ENCODE measurements around the gene APH1B. TPM values are rescaled to one million over a fixed set of nuclear protein-coding genes. Genes with fewer than 3 reads are reported as not detected.

The APH1B gene
- total and polyA plus RNA-seq, 2 experiments from 2014 or later = 19.9 to 29.8 TPM

DNA sequence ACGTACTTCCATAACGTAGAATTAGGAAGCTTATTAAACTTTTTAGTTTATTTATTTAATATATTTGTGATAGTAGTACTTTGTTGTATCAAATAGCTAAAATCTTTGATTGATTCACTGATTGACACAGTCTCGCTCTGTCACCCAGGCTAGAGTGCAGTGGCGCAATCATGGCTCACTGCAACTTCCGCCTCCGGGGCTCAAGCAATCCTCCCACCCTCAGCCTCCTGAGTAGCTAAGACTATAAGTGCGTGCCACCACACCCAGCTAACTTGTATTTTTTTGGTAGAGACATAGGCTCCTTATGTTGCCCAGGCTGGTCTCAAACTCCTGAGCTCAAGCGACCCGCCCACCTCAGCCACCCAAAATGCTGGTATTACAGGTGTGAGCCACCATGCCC is 5.7 kb downstream of the APH1B start:
- H3K27me3 ChIP-seq = no peaks in the 10 kb centered on the region
- H2AFZ ChIP-seq = no peak overlapping the region
- 93% methylated on average over 9 of the region's 9 CpGs for WGBS (ENCODE audit: low lambda C conversion rate, missing lambda C conversion rate)
- no peak overlapping the region for H3K4me3 ChIP-seq
- no peaks in the 10 kb centered on the region for H3K36me3 ChIP-seq (replicated peaks; ENCODE audit: insufficient read depth, low read depth)
- H3K9me2 ChIP-seq (replicated peaks; ENCODE audit: insufficient read depth) = no peaks in the 10 kb centered on the region
- H3K27ac ChIP-seq = no peak overlapping the region
- no peak for DNase-seq (ENCODE audit: low spot score)
- H4K20me1 ChIP-seq (ENCODE audit: insufficient read depth, poor library complexity, severe bottlenecking) = no peaks in the 10 kb centered on the region
- TF ChIP-seq EZH2 (IDR thresholded peaks at IDR 0.05; ENCODE audit: borderline replicate concordance) = no peak
- TF ChIP-seq, protein P1, sequence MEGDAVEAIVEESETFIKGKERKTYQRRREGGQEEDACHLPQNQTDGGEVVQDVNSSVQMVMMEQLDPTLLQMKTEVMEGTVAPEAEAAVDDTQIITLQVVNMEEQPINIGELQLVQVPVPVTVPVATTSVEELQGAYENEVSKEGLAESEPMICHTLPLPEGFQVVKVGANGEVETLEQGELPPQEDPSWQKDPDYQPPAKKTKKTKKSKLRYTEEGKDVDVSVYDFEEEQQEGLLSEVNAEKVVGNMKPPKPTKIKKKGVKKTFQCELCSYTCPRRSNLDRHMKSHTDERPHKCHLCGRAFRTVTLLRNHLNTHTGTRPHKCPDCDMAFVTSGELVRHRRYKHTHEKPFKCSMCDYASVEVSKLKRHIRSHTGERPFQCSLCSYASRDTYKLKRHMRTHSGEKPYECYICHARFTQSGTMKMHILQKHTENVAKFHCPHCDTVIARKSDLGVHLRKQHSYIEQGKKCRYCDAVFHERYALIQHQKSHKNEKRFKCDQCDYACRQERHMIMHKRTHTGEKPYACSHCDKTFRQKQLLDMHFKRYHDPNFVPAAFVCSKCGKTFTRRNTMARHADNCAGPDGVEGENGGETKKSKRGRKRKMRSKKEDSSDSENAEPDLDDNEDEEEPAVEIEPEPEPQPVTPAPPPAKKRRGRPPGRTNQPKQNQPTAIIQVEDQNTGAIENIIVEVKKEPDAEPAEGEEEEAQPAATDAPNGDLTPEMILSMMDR (IDR thresholded peaks at IDR 0.05; ENCODE audit: poor library complexity) = no peak
- TF ChIP-seq EZH2phosphoT487 (IDR thresholded peaks at IDR 0.05; ENCODE audit: low read depth, severe bottlenecking, unreplicated experiment) = no peak
- no peaks in the 10 kb centered on the region for H3K79me2 ChIP-seq
- no peaks in the 10 kb centered on the region for H3K4me1 ChIP-seq (ENCODE audit: insufficient read depth)
- no peaks in the 10 kb centered on the region for H3K9me3 ChIP-seq (ENCODE audit: low read depth)
- no peak overlapping the region for H3K4me2 ChIP-seq

DNA sequence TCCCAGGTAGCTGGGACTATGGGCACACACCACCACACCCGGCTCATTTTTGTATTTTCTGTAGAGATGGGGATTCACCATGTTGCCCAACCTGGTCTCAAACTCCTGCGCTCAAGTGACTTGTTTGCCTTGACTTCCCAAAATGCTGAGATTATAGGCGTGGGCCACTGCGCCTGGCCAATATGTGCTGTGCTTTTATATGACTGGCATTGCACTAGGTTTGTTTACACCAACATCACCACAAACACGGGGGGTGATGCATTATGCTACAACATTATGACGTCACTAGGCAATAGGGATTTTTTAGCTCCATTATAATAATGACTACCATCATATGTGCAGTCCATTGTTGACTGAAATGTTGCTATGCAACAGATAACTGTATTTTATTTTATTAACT is 6.9 kb downstream of the APH1B start:
- Histone ChIP-seq H2AFZ (no peak overlapping the region), H4K20me1 (ENCODE audit: insufficient read depth, poor library complexity, severe bottlenecking) (no peaks in the 10 kb centered on the region), H3K27ac (no peak overlapping the region), H3K4me3 (no peak overlapping the region), H3K79me2 (no peaks in the 10 kb centered on the region), H3K9me3 (ENCODE audit: low read depth) (no peaks in the 10 kb centered on the region), H3K27me3 (no peaks in the 10 kb centered on the region), H3K4me2 (no peak overlapping the region), H3K9me2 (replicated peaks; ENCODE audit: insufficient read depth) (no peaks in the 10 kb centered on the region), H3K36me3 (replicated peaks; ENCODE audit: insufficient read depth, low read depth) (no peaks in the 10 kb centered on the region), H3K4me1 (ENCODE audit: insufficient read depth) (no peaks in the 10 kb centered on the region)
- TF ChIP-seq, protein P1 (IDR thresholded peaks at IDR 0.05; ENCODE audit: poor library complexity) = no peak
- 95% methylated on average over 5 of the region's 6 CpGs for WGBS (ENCODE audit: low lambda C conversion rate, missing lambda C conversion rate)
- no peak for DNase-seq (ENCODE audit: low spot score)

DNA sequence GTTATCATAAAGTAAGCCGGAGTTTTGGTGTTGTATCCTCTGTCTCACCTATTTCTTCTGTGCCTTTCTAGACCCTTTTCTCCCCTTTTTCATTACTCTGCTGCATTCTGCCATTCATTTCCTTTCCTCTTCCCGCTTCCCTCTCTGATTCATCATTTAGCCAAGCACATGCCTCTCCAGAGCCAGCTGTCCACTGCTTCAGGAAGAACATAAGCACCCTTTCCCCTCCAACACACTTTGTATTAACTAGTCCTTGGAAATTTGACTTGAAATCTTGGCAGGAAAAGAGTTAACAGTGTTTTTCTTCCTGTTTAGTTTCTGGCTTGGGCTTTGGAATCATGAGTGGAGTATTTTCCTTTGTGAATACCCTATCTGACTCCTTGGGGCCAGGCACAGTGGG is 9.7 kb downstream of the APH1B start:
- no peaks in the 10 kb centered on the region for H3K27me3 ChIP-seq
- H2AFZ ChIP-seq = no peak overlapping the region
- no peaks in the 10 kb centered on the region for H3K36me3 ChIP-seq (replicated peaks; ENCODE audit: insufficient read depth, low read depth)
- no peaks in the 10 kb centered on the region for H3K9me3 ChIP-seq (ENCODE audit: low read depth)
- DNase-seq (ENCODE audit: low spot score) = no peak
- H3K4me2 ChIP-seq = no peak overlapping the region
- no peaks in the 10 kb centered on the region for H4K20me1 ChIP-seq (ENCODE audit: insufficient read depth, poor library complexity, severe bottlenecking)
- no peak overlapping the region for H3K27ac ChIP-seq
- TF ChIP-seq EZH2phosphoT487 (IDR thresholded peaks at IDR 0.05; ENCODE audit: low read depth, severe bottlenecking, unreplicated experiment) = no peak
- TF ChIP-seq, protein P1 (IDR thresholded peaks at IDR 0.05; ENCODE audit: poor library complexity) = no peak
- TF ChIP-seq EZH2 (IDR thresholded peaks at IDR 0.05; ENCODE audit: borderline replicate concordance) = no peak
- no peaks in the 10 kb centered on the region for H3K4me1 ChIP-seq (ENCODE audit: insufficient read depth)
- no peak overlapping the region for H3K4me3 ChIP-seq
- 89% methylated on average over 2 of the region's 2 CpGs for WGBS (ENCODE audit: low lambda C conversion rate, missing lambda C conversion rate)
- H3K9me2 ChIP-seq (replicated peaks; ENCODE audit: insufficient read depth) = no peaks in the 10 kb centered on the region
- H3K79me2 ChIP-seq = no peaks in the 10 kb centered on the region

DNA sequence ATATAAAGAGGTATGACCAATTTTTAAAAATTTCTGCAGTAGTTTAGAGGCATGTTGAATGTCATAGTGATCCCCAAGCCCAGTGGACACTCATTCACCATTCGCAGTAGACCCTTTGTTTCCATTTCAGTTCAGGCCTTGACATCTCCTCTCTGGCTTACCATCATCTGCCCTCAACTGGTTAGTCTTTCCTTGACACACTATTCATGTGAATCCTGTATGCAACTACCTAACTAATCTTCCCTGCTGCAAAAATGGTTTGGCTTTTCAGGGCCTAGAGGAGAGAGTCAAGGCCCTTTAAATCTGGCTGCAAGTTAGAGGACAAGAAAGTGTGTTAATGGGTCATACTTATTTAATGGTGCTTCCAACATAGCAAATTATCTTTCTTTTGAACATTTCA is 10.9 kb downstream of the APH1B start:
- no peak overlapping the region for H3K27ac ChIP-seq
- no peaks in the 10 kb centered on the region for H4K20me1 ChIP-seq (ENCODE audit: insufficient read depth, poor library complexity, severe bottlenecking)
- no peaks in the 10 kb centered on the region for H3K4me1 ChIP-seq (ENCODE audit: insufficient read depth)
- H3K4me2 ChIP-seq = no peak overlapping the region
- WGBS (ENCODE audit: low lambda C conversion rate, missing lambda C conversion rate) = 90% methylated on average over 1 of the region's 1 CpG
- no peaks in the 10 kb centered on the region for H3K27me3 ChIP-seq
- H3K9me3 ChIP-seq (ENCODE audit: low read depth) = no peaks in the 10 kb centered on the region
- no peaks in the 10 kb centered on the region for H3K9me2 ChIP-seq (replicated peaks; ENCODE audit: insufficient read depth)
- H3K36me3 ChIP-seq (replicated peaks; ENCODE audit: insufficient read depth, low read depth) = no peaks in the 10 kb centered on the region
- H3K79me2 ChIP-seq = no peaks in the 10 kb centered on the region
- no peak overlapping the region for H2AFZ ChIP-seq
- no peak overlapping the region for H3K4me3 ChIP-seq
- TF ChIP-seq, protein P1 (IDR thresholded peaks at IDR 0.05; ENCODE audit: poor library complexity) = no peak
- no peak for TF ChIP-seq EZH2phosphoT487 (IDR thresholded peaks at IDR 0.05; ENCODE audit: low read depth, severe bottlenecking, unreplicated experiment)
- TF ChIP-seq EZH2 (IDR thresholded peaks at IDR 0.05; ENCODE audit: borderline replicate concordance) = no peak
- DNase-seq (ENCODE audit: low spot score) = no peak

Data from hepatocyte (in vitro differentiated cells).